Heart left ventricle (tissue), 16 donors: Measurements from ENCODE around the gene APOE. TPM values are rescaled to one million over a fixed set of nuclear protein-coding genes. Genes with fewer than 3 reads are reported as not detected.
"Not testable (repeated sequence)": the region's sequence is repeated elsewhere in the genome, so short reads cannot be mapped to it uniquely, and the experiment has no call there.

Experiments used
- ATAC-seq, 4 donors: fragments of 200-7000 bp; cut with Tn5 transposase; one replicate each; pipeline ENCODE4 v1.9.1; 2020 to 2022; ENCODE audit warnings: moderate library complexity in 4 of 4, mild to moderate bottlenecking in 3 of 4, moderate number of reproducible peaks in 1 of 4
- DNase-seq, 5 donors: peaks; one replicate each; pipeline ENCODE4 v3.0.0-alpha.2; 2020
- H3K27ac ChIP-seq, 12 donors: fragments of 200-600 bp; sonication (generic) in 4 of 12; one replicate each; pipeline versions ENCODE4 v1.5.0 to v1.8.0; 2016 to 2022; ENCODE audit warnings: mild to moderate bottlenecking in 2 of 12
- H3K27me3 ChIP-seq, 9 donors: fragments of 200-600 bp; sonication (generic) in 2 of 9; one replicate each; pipeline versions ENCODE4 v1.5.1 to v1.8.0; 2016 to 2022; ENCODE audit warnings: mild to moderate bottlenecking in 3 of 9
- H3K36me3 ChIP-seq, 9 donors: fragments of 200-600 bp; sonication (generic) in 2 of 9; one replicate each; pipeline versions ENCODE4 v1.5.0 to v1.8.0; 2018 to 2022; ENCODE audit warnings: mild to moderate bottlenecking in 2 of 9
- H3K4me1 ChIP-seq, 12 donors: fragments of 200-600 bp; sonication (generic) in 4 of 12; one replicate each; pipeline versions ENCODE4 v1.5.0 to v1.8.0; 2016 to 2022; ENCODE audit warnings: mild to moderate bottlenecking in 3 of 12
- H3K4me3 ChIP-seq, 12 donors: fragments of 200-600 bp; sonication (generic) in 4 of 12; one replicate each; pipeline versions ENCODE4 v1.5.0 to v1.8.0; 2017 to 2022; ENCODE audit warnings: mild to moderate bottlenecking in 9 of 12, moderate library complexity in 4 of 12
- H3K9me3 ChIP-seq, 12 donors: fragments of 200-600 bp; sonication (generic) in 4 of 12; one replicate each; pipeline versions ENCODE4 v1.5.0 to v1.8.0; 2016 to 2022; ENCODE audit warnings: mild to moderate bottlenecking in 1 of 12
- POLR2A ChIP-seq, 2 donors: fragments of 450-650 bp; IDR thresholded peaks; one replicate each; pipeline ENCODE4 v1.6.1; 2017; ENCODE audit warnings: antibody characterized with exemption in 2 of 2, mild to moderate bottlenecking in 2 of 2, moderate library complexity in 2 of 2
- WGBS, 4 donors: extraction: QIAGEN DNeasy Blood & Tissue Kit in 2 of 4; methylation state at CpG; one replicate each; pipeline versions ENCODE4 v1.1.5 to v1.1.7; 2013 to 2018; 5-methylcytosine and 5-hydroxymethylcytosine counted together
- intact Hi-C, 10 donors: fragments of 100-400 bp; cut with DNase I; formaldehyde crosslinking; loops; one replicate each; pipeline versions ENCODE4 v1.11.1 to v1.14.2; 2022
- polyA plus RNA-seq, 2 donors: library from polyadenylated mRNA; stranded (reverse); fragments of 200-250 nt; gene quantifications; one replicate each; pipeline ENCODE4 v1.2.3, GENCODE V29; 2013
- total RNA-seq, 9 donors: library from RNA; depleted of rRNA in 2 of 9; stranded (reverse); fragments of >200 nt in 2 of 9; fragmentation: NEBNext Ultra II Directional in 3 of 9; extraction: Animal tissue kit (Norgen Biotek cat#: 25700) in 3 of 9; gene quantifications; one replicate each; pipeline versions ENCODE4 v1.1.0 to v1.2.4, GENCODE V29; 2016 to 2023
- TF ChIP-seq, protein P1 (sequence below), 12 donors: fragments of 200-600 bp; sonication (generic) in 4 of 12; IDR thresholded peaks; one replicate each; pipeline versions ENCODE4 v1.5.0 to v1.8.0; 2018 to 2022; ENCODE audit warnings: antibody characterized with exemption in 12 of 12, mild to moderate bottlenecking in 5 of 12
- donor health status: ischemic (EF 13 %, LVEDD 7.1; RV severe dilation, severe dysfunction).
- donor health status: healthy with polysubstance abuse.
- donor health status: DM: no; HTN: yes; CAD: no.
- donor health status: DM: no; HTN: no; CAD: no.
- donor health status: ischemic (EF 25% LVEDD 6.9; RV normal size, moderate dysfunction).
- donor health status: ischemic (EF 25% LVEDD 5.7; RV mildly dilated, moderate dysfunction).
- donor health status: healthy.
- donor health status: DM: yes; HTN: yes; CAD: no.
- donor health status: ischemic (EF 35%, LVEDD 5.7; RV mildly dilated, moderate dysfunction).
- donor health status: nonischemic (EF 11% LVEDD 7.7; RV severe dilation, severe dysfunction).
- donor health status: DM: yes; HTN: yes; CAD: no.
- donor health status: PGD.
- donor health status: ischemic (EF 29% LVEDD 5.4; RV normal size, mild dysfunction).
- donor health status: nonischemic (EF 23%, LVEDD 6.1; RV moderate dilation, normal function).

The APOE gene
- total and polyA plus RNA-seq, 11 donors: 4.1 to 149 (median 33.2) TPM

DNA sequence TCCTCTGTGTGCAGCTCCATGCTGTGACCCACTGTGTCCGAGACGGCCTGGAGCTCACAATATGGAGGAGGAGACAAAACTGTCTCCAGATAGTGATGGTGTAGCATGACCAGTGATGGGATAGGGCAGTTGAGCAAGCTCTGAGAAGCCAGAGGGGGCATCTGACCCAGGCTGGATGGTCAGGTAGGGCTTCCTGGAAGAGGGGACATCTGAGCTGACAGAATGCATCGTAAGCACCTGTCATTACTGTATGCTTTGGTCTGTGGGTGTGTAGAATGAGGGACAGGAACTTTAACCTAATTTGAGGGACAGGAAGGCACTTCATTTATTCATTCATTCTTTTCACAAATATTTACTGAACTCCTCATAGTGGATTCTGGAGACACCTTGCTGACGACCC is 21.0 kb upstream of the APOE start:
- no peaks in the 10 kb centered on the region for H3K27me3 ChIP-seq
- H3K4me1 ChIP-seq: peaks cover 0 to 6% (median 3%) of the 10 kb centered on the region in 12 donors
- WGBS, 4 donors: 88 to 97% (median 95%) methylated on average over 4 of the region's 4 CpGs

DNA sequence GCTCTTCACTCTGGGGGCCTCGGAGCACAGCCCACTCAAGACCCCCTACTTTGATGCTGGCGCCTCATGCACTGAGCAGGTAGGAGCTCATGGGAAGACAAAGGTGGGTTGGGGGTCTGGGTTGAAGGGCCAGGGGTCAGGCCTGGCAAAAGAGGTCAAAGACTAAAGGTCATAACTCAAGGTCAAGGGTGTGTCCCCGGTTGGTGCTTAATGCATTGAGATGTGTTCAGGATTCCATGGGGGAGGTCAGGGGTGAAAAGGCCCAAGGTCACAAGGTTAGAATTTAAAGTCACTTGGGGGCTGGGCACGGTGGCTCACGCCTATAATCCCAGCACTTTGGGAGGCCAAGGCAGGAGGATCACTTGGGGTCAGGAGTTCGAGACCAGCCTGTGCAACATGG is 19.5 kb upstream of the APOE start:
- intact Hi-C loops: no loop called here
- WGBS, 4 donors: 92 to 96% (median 95%) methylated on average over 4 to 6 of the region's 6 CpGs
- Histone ChIP-seq H3K4me1 (peaks cover 0 to 12% (median 9%) of the 10 kb centered on the region in 12 donors), H3K9me3 (no peaks in the 10 kb centered on the region), H3K27ac (no peak overlapping the region), H3K4me3 (no peak overlapping the region), H3K27me3 (no peaks in the 10 kb centered on the region), H3K36me3 (peaks cover 0 to 57% (median 48%) of the 10 kb centered on the region in 9 donors)
- TF ChIP-seq, protein P1, sequence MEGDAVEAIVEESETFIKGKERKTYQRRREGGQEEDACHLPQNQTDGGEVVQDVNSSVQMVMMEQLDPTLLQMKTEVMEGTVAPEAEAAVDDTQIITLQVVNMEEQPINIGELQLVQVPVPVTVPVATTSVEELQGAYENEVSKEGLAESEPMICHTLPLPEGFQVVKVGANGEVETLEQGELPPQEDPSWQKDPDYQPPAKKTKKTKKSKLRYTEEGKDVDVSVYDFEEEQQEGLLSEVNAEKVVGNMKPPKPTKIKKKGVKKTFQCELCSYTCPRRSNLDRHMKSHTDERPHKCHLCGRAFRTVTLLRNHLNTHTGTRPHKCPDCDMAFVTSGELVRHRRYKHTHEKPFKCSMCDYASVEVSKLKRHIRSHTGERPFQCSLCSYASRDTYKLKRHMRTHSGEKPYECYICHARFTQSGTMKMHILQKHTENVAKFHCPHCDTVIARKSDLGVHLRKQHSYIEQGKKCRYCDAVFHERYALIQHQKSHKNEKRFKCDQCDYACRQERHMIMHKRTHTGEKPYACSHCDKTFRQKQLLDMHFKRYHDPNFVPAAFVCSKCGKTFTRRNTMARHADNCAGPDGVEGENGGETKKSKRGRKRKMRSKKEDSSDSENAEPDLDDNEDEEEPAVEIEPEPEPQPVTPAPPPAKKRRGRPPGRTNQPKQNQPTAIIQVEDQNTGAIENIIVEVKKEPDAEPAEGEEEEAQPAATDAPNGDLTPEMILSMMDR (IDR thresholded peaks at IDR 0.05): no peak
- TF ChIP-seq POLR2A (IDR thresholded peaks at IDR 0.05): no peak
- ATAC-seq (no peak), DNase-seq (no peak)

More for the DNA sequence above, 21.0 kb upstream of the APOE start:
- intact Hi-C loops: no loop called here
- H3K4me3 ChIP-seq: no peak overlapping the region
- DNase-seq: peak in 1 of 5 donors; percentile 7
- H3K36me3 ChIP-seq: peaks cover 0 to 62% (median 49%) of the 10 kb centered on the region in 9 donors
- no peak for TF ChIP-seq POLR2A (IDR thresholded peaks at IDR 0.05)
- TF ChIP-seq, protein P1 (IDR thresholded peaks at IDR 0.05): no peak
- H3K9me3 ChIP-seq: no peaks in the 10 kb centered on the region
- no peak overlapping the region for H3K27ac ChIP-seq
- no peak for ATAC-seq

- no peak for ATAC-seq
Measured at GRCh38 chr19:44887648-44888047, 17.9 kb upstream of the APOE start.

GRCh38 chr19:44888335-44888734 is 17.3 kb upstream of the APOE start:
- ATAC-seq, H3K4me3 ChIP-seq, intact Hi-C loops, DNase-seq, H3K9me3 ChIP-seq, H3K27ac ChIP-seq, H3K27me3 ChIP-seq: not testable (repeated sequence)
- H3K4me1 ChIP-seq: peaks cover 0 to 30% (median 21%) of the 10 kb centered on the region in 12 donors
- 83 to 93% (median 90%) methylated on average over 4 to 5 of the region's 5 CpGs for WGBS, 4 donors
- H3K36me3 ChIP-seq: peaks cover 0 to 59% (median 52%) of the 10 kb centered on the region in 9 donors

More at GRCh38 chr19:44887648-44888047, 17.9 kb upstream of the APOE start:
- no peak for DNase-seq
- Histone ChIP-seq H3K9me3 (no peaks in the 10 kb centered on the region), H3K27me3 (no peaks in the 10 kb centered on the region), H3K4me3 (no peak overlapping the region), H3K27ac (no peak overlapping the region), H3K4me1 (peaks cover 0 to 23% (median 19%) of the 10 kb centered on the region in 12 donors), H3K36me3 (peaks cover 0 to 57% (median 49%) of the 10 kb centered on the region in 9 donors)
- intact Hi-C loops: no loop called here
- no peak for TF ChIP-seq POLR2A (IDR thresholded peaks at IDR 0.05)
- TF ChIP-seq, protein P1 (IDR thresholded peaks at IDR 0.05): no peak
- WGBS, 4 donors: 91 to 97% (median 92%) methylated on average over 4 of the region's 4 CpGs
